RWPE2 (cell line): ENCODE data around the gene MACROD2.

Source experiments
- ATAC-seq: fragments of 200-7000 bp; cut with Tn5 transposase; 3 replicates; pipeline ENCODE4 v1.9.1; 2021; ENCODE audit warnings: low read depth
- DNase-seq: peaks from one replicate; pipeline ENCODE4 v3.0.0-alpha.2; 2020; ENCODE audit warnings: low spot score
- H3K27ac ChIP-seq: fragments of 450-650 bp; 2 replicates; pipeline ENCODE4 v1.5.1; 2017; ENCODE audit warnings: mild to moderate bottlenecking; ENCODE audit not compliant: poor library complexity, severe bottlenecking
- H3K27me3 ChIP-seq: fragments of 250-450 bp; sonication (Bioruptor Pico); 2 replicates; pipeline ENCODE4 v1.5.1; 2021; ENCODE audit warnings: mild to moderate bottlenecking, moderate library complexity; ENCODE audit not compliant: insufficient read depth, poor library complexity, severe bottlenecking
- H3K36me3 ChIP-seq: fragments of 250-450 bp; sonication (Bioruptor Pico); 2 replicates; pipeline ENCODE4 v1.5.1; 2020; ENCODE audit warnings: low read depth, mild to moderate bottlenecking, moderate library complexity
- H3K4me1 ChIP-seq: fragments of 250-450 bp; sonication (Bioruptor Pico); 2 replicates; pipeline ENCODE4 v1.5.1; 2021; ENCODE audit warnings: mild to moderate bottlenecking, moderate library complexity; ENCODE audit not compliant: insufficient read depth, poor library complexity, severe bottlenecking
- H3K4me3 ChIP-seq: fragments of 250-450 bp; sonication (Bioruptor Pico); 2 replicates; pipeline ENCODE4 v1.5.1; 2021; ENCODE audit warnings: mild to moderate bottlenecking, moderate library complexity; ENCODE audit not compliant: severe bottlenecking
- H3K9me3 ChIP-seq: fragments of 250-450 bp; sonication (Bioruptor Pico); 2 replicates; pipeline ENCODE4 v1.5.1; 2021; ENCODE audit warnings: mild to moderate bottlenecking, moderate library complexity; ENCODE audit not compliant: severe bottlenecking
- CTCF ChIP-seq: fragments of 450-650 bp; IDR thresholded peaks from one replicate; pipeline ENCODE4 v1.5.1; 2017; ENCODE audit warnings: mild to moderate bottlenecking, moderate library complexity; ENCODE audit not compliant: poor library complexity, severe bottlenecking

MACROD2 gene

GRCh38 chr20:15200147-15200565, 1204.8 kb downstream of the MACROD2 start:
- no peak for TF ChIP-seq CTCF
- no peaks in the 10 kb centered on the region for H3K36me3 ChIP-seq
- ATAC-seq: no peak
- H3K27me3 ChIP-seq: no peaks in the 10 kb centered on the region
- no peak overlapping the region for H3K27ac ChIP-seq
- no peak overlapping the region for H3K4me3 ChIP-seq
- no peak for DNase-seq
- no peaks in the 10 kb centered on the region for H3K4me1 ChIP-seq
- H3K9me3 ChIP-seq: no peaks in the 10 kb centered on the region

GRCh38 chr20:15201602-15202001, 1206.3 kb downstream of the MACROD2 start:
- H3K4me3 ChIP-seq: no peak overlapping the region
- no peaks in the 10 kb centered on the region for H3K27me3 ChIP-seq
- DNase-seq: no peak
- H3K4me1 ChIP-seq: no peaks in the 10 kb centered on the region
- no peaks in the 10 kb centered on the region for H3K36me3 ChIP-seq
- H3K9me3 ChIP-seq: no peaks in the 10 kb centered on the region
- H3K27ac ChIP-seq: no peak overlapping the region
- ATAC-seq: no peak
- no peak for TF ChIP-seq CTCF

- no peak for ATAC-seq
- Histone ChIP-seq H3K36me3 (no peaks in the 10 kb centered on the region), H3K4me3 (no peak overlapping the region), H3K4me1 (no peaks in the 10 kb centered on the region), H3K9me3 (no peaks in the 10 kb centered on the region), H3K27me3 (no peaks in the 10 kb centered on the region), H3K27ac (no peak overlapping the region)
- no peak for TF ChIP-seq CTCF
- no peak for DNase-seq
Observed at GRCh38 chr20:15204234-15204633, 1208.9 kb downstream of the MACROD2 start.

GRCh38 chr20:15205028-15205427, 1209.7 kb downstream of the MACROD2 start:
- no peak for ATAC-seq
- Histone ChIP-seq H3K27me3 (no peaks in the 10 kb centered on the region), H3K9me3 (no peaks in the 10 kb centered on the region), H3K4me3 (no peak overlapping the region), H3K27ac (no peak overlapping the region), H3K4me1 (no peaks in the 10 kb centered on the region), H3K36me3 (no peaks in the 10 kb centered on the region)
- no peak for TF ChIP-seq CTCF
- DNase-seq: no peak

GRCh38 chr20:15205719-15206118, 1210.4 kb downstream of the MACROD2 start:
- H3K4me1 ChIP-seq: no peaks in the 10 kb centered on the region
- no peak overlapping the region for H3K27ac ChIP-seq
- no peaks in the 10 kb centered on the region for H3K27me3 ChIP-seq
- no peaks in the 10 kb centered on the region for H3K36me3 ChIP-seq
- H3K4me3 ChIP-seq: no peak overlapping the region
- ATAC-seq (no peak), DNase-seq (no peak)
- H3K9me3 ChIP-seq: no peaks in the 10 kb centered on the region
- no peak for TF ChIP-seq CTCF
